ENCODE data around the gene GRN.

Gene GRN

DNA sequence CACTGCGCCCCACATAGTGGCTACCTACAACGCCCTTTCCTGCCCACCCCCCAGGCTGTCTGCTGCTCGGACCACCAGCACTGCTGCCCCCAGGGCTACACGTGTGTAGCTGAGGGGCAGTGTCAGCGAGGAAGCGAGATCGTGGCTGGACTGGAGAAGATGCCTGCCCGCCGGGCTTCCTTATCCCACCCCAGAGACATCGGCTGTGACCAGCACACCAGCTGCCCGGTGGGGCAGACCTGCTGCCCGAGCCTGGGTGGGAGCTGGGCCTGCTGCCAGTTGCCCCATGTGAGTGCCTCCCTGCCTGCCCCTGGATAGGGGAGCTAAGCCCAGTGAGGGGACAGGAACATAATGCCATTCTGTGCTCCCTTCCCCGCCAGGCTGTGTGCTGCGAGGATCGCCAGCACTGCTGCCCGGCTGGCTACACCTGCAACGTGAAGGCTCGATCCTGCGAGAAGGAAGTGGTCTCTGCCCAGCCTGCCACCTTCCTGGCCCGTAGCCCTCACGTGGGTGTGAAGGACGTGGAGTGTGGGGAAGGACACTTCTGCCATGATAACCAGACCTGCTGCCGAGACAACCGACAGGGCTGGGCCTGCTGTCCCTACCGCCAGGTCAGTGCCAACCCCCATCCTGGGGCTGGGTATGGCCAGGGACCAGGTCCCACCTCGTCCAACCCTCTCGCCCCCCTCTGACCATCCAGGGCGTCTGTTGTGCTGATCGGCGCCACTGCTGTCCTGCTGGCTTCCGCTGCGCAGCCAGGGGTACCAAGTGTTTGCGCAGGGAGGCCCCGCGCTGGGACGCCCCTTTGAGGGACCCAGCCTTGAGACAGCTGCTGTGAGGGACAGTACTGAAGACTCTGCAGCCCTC is 7.1 kb downstream of the GRN start:
- POLR2A ChIA-PET = interaction anchor here (1.2 to 1.3 kb wide), 2 partner anchors 11 to 17 kb away, joined by 3 to 5 read pairs; partner anchors contain the start of gene FAM171A2
- CTCF ChIA-PET = interaction anchor here (0.6 to 0.7 kb wide), 2 partner anchors 11 to 21 kb away, joined by 3 to 4 read pairs; partner anchors contain the start of gene FAM171A2
- TF ChIP-seq L3MBTL2 (conservative IDR thresholded peaks at IDR 0.05) (no peak), ARNT (IDR thresholded peaks at IDR 0.05) (no peak), HDGF (IDR thresholded peaks at IDR 0.05; ENCODE audit: borderline replicate concordance) (no peak), NFRKB (IDR thresholded peaks at IDR 0.05) (no peak), FOXM1 (IDR thresholded peaks at IDR 0.05; ENCODE audit: borderline replicate concordance) (no peak), FOXA1 (IDR thresholded peaks at IDR 0.05) (no peak), LEF1 (IDR thresholded peaks at IDR 0.05; ENCODE audit: borderline replicate concordance) (no peak), CTBP1 (IDR thresholded peaks at IDR 0.05; ENCODE audit: borderline replicate concordance) (no peak), FOXK2 (IDR thresholded peaks at IDR 0.05) (no peak), TARDBP (IDR thresholded peaks at IDR 0.05) (no peak), ELF4 (IDR thresholded peaks at IDR 0.05) (no peak), SP1 (IDR thresholded peaks at IDR 0.05) (no peak), ZNF384 (IDR thresholded peaks at IDR 0.05) (no peak), SUZ12 (IDR thresholded peaks at IDR 0.05) (no peak), BHLHE40 (IDR thresholded peaks at IDR 0.05; ENCODE audit: borderline replicate concordance) (no peak)
- TF ChIP-seq, protein P1, sequence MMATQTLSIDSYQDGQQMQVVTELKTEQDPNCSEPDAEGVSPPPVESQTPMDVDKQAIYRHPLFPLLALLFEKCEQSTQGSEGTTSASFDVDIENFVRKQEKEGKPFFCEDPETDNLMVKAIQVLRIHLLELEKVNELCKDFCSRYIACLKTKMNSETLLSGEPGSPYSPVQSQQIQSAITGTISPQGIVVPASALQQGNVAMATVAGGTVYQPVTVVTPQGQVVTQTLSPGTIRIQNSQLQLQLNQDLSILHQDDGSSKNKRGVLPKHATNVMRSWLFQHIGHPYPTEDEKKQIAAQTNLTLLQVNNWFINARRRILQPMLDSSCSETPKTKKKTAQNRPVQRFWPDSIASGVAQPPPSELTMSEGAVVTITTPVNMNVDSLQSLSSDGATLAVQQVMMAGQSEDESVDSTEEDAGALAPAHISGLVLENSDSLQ (IDR thresholded peaks at IDR 0.05) = no peak
- no peak for DNase-seq (ENCODE audit: extremely low spot score)

DNA sequence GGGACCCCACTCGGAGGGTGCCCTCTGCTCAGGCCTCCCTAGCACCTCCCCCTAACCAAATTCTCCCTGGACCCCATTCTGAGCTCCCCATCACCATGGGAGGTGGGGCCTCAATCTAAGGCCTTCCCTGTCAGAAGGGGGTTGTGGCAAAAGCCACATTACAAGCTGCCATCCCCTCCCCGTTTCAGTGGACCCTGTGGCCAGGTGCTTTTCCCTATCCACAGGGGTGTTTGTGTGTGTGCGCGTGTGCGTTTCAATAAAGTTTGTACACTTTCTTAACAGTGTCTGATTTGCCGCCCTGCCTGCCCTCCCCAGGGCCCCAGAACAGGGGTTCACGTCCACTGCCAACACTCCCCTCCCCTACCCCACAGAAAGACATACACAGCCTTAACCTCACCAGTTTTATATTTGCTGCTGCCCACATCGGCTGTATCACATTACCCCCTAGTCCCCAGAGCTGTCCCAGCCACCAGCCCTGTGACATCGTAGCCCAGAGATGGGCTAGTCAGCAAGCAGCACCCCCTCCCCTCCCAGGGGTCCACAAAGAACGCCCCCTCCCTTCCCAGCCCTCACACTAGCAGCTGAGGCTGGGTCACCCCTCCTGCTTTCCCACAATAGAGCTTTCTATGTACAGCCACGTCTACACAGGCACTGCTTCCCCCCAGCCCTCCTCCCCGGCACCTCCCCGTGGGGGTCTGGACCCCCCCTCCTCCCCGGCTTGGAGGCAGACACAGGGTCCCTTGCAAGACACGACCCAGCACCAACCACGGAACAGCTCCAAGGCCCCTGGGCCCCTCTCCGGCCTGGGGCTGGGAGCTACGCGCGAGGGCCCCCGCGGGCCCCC is 7.9 kb downstream of the GRN start:
- TF ChIP-seq BHLHE40 (IDR thresholded peaks at IDR 0.05; ENCODE audit: borderline replicate concordance) = no peak
- TF ChIP-seq NFRKB (IDR thresholded peaks at IDR 0.05) = no peak
- TF ChIP-seq L3MBTL2 (conservative IDR thresholded peaks at IDR 0.05) = no peak
- TF ChIP-seq FOXK2 (IDR thresholded peaks at IDR 0.05) = no peak
- TF ChIP-seq ELF4 (IDR thresholded peaks at IDR 0.05) = no peak
- TF ChIP-seq ZNF384 (IDR thresholded peaks at IDR 0.05) = no peak
- no peak for TF ChIP-seq FOXM1 (IDR thresholded peaks at IDR 0.05; ENCODE audit: borderline replicate concordance)
- TF ChIP-seq FOXA1 (IDR thresholded peaks at IDR 0.05) = no peak
- no peak for TF ChIP-seq CTBP1 (IDR thresholded peaks at IDR 0.05; ENCODE audit: borderline replicate concordance)
- TF ChIP-seq ARNT (IDR thresholded peaks at IDR 0.05) = no peak
- TF ChIP-seq, protein P1 (IDR thresholded peaks at IDR 0.05) = no peak
- CTCF ChIA-PET = interaction anchor here (0.7 kb wide), 1 partner anchor 10 kb away, joined by 4 read pairs; the partner anchor contains the start of gene FAM171A2
- DNase-seq (ENCODE audit: extremely low spot score) = no peak
- POLR2A ChIA-PET = interaction anchor here (1.2 kb wide), 1 partner anchor 32 kb away, joined by 3 read pairs; no protein-coding TSS in a partner anchor

DNA sequence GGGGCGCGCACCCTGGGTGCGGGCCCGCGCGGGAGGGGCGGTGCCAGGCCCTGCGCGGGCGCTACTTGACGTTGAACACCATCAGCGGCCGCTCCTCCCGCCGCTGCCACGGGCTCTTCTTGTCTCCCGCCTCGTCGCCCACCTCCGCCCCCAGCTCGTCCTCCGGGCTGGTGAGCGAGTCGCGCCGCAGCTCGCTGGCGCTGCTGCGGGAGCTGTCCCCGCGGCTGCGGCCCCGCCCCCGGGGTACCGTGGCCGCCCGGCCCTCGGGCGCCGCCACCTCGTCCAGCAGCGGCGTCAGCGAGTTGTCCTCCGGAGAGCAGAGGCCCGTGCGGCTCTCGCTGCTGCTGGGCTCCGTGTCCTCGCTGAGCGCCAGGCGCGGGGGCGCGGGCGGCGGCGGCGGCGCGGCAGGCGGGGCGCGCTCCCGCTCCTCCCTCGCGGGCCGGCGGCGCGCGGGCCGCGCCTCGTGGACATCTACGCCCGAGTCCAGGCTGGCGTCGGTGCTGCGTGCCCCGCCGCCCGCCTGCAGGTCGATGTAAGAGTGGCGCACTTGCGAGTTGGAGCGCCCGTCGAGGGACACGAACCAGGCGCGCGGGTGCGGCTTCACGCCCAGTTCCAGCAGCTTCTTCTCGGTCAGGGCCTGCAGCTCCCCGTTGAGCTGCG is 8.7 kb downstream of the GRN start:
- CTCF ChIA-PET = no interaction called here
- no peak for DNase-seq (ENCODE audit: extremely low spot score)
- TF ChIP-seq, protein P1 (IDR thresholded peaks at IDR 0.05) = no peak
- TF ChIP-seq ELF4 (IDR thresholded peaks at IDR 0.05) (no peak), HDGF (IDR thresholded peaks at IDR 0.05; ENCODE audit: borderline replicate concordance) (no peak), SP1 (IDR thresholded peaks at IDR 0.05) (no peak), BHLHE40 (IDR thresholded peaks at IDR 0.05; ENCODE audit: borderline replicate concordance) (no peak), CTBP1 (IDR thresholded peaks at IDR 0.05; ENCODE audit: borderline replicate concordance) (no peak), ZNF384 (IDR thresholded peaks at IDR 0.05) (no peak), L3MBTL2 (conservative IDR thresholded peaks at IDR 0.05) (no peak), ARNT (IDR thresholded peaks at IDR 0.05) (no peak), NFRKB (IDR thresholded peaks at IDR 0.05) (no peak), LEF1 (IDR thresholded peaks at IDR 0.05; ENCODE audit: borderline replicate concordance) (no peak), SUZ12 (IDR thresholded peaks at IDR 0.05) (no peak), FOXK2 (IDR thresholded peaks at IDR 0.05) (no peak), FOXA1 (IDR thresholded peaks at IDR 0.05) (no peak), TARDBP (IDR thresholded peaks at IDR 0.05) (no peak), FOXM1 (IDR thresholded peaks at IDR 0.05; ENCODE audit: borderline replicate concordance) (no peak)
- POLR2A ChIA-PET = interaction anchor here (1.2 kb wide), 1 partner anchor 32 kb away, joined by 3 read pairs; no protein-coding TSS in a partner anchor

DNA sequence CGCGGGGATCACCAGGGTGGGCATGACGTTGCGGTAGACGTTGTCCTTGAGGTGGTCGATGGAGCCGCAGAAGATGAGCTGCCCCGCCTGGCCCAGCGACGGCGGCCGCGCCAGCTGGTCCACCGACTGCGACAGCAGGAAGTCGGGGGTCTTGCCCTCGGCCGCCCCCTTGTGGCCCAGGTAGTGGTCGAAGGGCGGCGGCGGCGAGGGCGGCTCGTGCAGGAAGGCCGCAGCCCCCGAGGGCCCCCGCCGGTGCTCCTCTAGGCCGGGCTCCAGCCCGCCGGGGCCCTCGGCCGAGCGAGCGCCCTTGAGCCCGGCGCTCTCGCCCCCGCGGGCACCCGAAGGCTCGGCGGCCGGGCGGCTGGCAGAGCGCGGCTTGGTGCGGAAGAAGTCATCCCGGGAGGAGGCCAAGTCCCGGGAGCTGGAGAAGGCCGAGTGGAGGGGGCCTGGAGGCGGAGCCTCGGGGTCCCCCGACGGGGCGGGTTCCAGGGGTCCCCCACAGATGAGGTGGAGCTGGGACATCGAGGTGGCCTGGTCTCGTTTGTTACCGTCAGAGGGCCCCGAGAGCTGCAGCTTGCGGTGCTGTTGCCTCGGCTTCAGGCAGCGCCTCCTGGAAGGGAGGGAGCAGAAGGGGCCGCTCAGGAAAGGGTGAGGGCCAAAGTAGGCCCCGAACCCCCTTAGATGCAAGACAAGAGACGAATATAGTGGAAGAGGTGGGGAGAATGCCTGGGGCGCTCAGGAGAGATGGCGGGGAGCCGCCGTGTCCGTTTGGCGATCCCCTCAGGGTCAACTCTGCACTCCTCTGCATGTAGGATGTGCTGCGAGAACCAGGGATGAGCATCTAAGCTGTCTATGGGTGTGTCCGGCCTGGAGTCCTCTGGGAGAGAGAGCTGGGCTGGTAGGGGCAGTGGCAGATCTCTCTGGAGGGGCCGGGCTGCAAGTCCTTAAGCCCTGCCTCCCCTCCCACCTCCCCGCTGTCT is 9.8 kb downstream of the GRN start:
- ChIA-PET CTCF (no interaction called here), POLR2A (no interaction called here)
- TF ChIP-seq ZNF384 (IDR thresholded peaks at IDR 0.05) (no peak), NFRKB (IDR thresholded peaks at IDR 0.05) (no peak), SUZ12 (IDR thresholded peaks at IDR 0.05) (no peak), LEF1 (IDR thresholded peaks at IDR 0.05; ENCODE audit: borderline replicate concordance) (no peak)
- DNase-seq (ENCODE audit: extremely low spot score) = no peak

All from HEK293T (cell line).